SK-N-SH (cell line): ENCODE data around the gene PHYKPL. TPM values are rescaled to one million over a fixed set of nuclear protein-coding genes. Genes with fewer than 3 reads are reported as not detected.
A peak's percentile ranks its signal among the peaks of the same experiment; 100 is the strongest.

Experiments used
- CTCF ChIA-PET: fragments of 300-600, 350-600 bp; formaldehyde crosslinking; extraction: SDS; loops from one replicate; lab custom pipeline; 2021; lab: Yijun Ruan, JAX
- POLR2A ChIA-PET: fragments of 350-600 bp; sonication (Branson Sonifier 250); formaldehyde crosslinking; extraction: SDS; loops from one replicate; lab custom pipeline; 2020; ENCODE audit warnings: antibody characterized with exemption, inconsistent platforms; lab: Yijun Ruan, JAX
- DNase-seq: peaks from one replicate; pipeline ENCODE4 v3.0.0; 2012
- H2AFZ ChIP-seq: fragments of 200-600 bp; sonication (generic); 2 replicates; pipeline ENCODE4 v1.8.1; 2016; ENCODE audit warnings: antibody characterized with exemption, mild to moderate bottlenecking, low read depth
- H3F3A ChIP-seq: fragments of 200-600 bp; sonication (generic); replicated peaks from 2 replicates; pipeline ENCODE3; 2016; ENCODE audit warnings: antibody characterized with exemption, mild to moderate bottlenecking; ENCODE audit not compliant: insufficient read depth
- H3K27ac ChIP-seq, 2 experiments: fragments of 200-500 bp in 1 of 2; fragments of 200-600 bp in 1 of 2; sonication (Bioruptor generic) in 1 of 2; sonication (generic), shearing (Covaris generic) in 1 of 2; 2 replicates each; pipeline versions ENCODE4 v1.5.1 to v1.6.1; 2014 to 2016; ENCODE audit warnings: low read depth in 2 of 2, inconsistent platforms in 1 of 2, low read length in 1 of 2, mild to moderate bottlenecking in 1 of 2, mixed read lengths in 1 of 2
- H3K27me3 ChIP-seq: fragments of 200-600 bp; sonication (generic), shearing (Covaris generic); 2 replicates; pipeline ENCODE4 v1.6.1; 2016; ENCODE audit warnings: mixed run types; ENCODE audit not compliant: insufficient read depth
- H3K36me3 ChIP-seq, 2 experiments: fragments of 200-500 bp in 1 of 2; fragments of 200-600 bp in 1 of 2; sonication (Bioruptor generic) in 1 of 2; sonication (generic) in 1 of 2; replicated peaks in 1 of 2; 2 replicates each; pipeline versions ENCODE3 to v1.5.1; 2014 to 2016; ENCODE audit warnings: low read length in 1 of 2, mild to moderate bottlenecking in 1 of 2; ENCODE audit not compliant: insufficient read depth in 2 of 2, control insufficient read depth in 1 of 2
- H3K4me1 ChIP-seq, 2 experiments: fragments of 200-500 bp in 1 of 2; fragments of 200-600 bp in 1 of 2; sonication (Bioruptor generic) in 1 of 2; sonication (generic), shearing (Covaris generic) in 1 of 2; 2 replicates each; pipeline versions ENCODE4 v1.5.1 to v1.6.1; 2014 to 2016; ENCODE audit warnings: low read depth in 1 of 2, low read length in 1 of 2, mixed run types in 1 of 2; ENCODE audit not compliant: insufficient read depth in 2 of 2, control insufficient read depth in 1 of 2
- H3K4me2 ChIP-seq: fragments of 200-600 bp; sonication (generic), shearing (Covaris generic); 2 replicates; pipeline ENCODE4 v1.6.1; 2017; ENCODE audit warnings: mixed run types
- H3K4me3 ChIP-seq, 2 experiments: fragments of 200-500 bp in 1 of 2; fragments of 200-600 bp in 1 of 2; sonication (Bioruptor generic) in 1 of 2; sonication (generic), shearing (Covaris generic) in 1 of 2; 2 replicates each; pipeline versions ENCODE4 v1.5.1 to v1.8.1; 2014 to 2016; ENCODE audit warnings: low read depth in 2 of 2, inconsistent platforms in 1 of 2, low read length in 1 of 2, mild to moderate bottlenecking in 1 of 2, mixed read lengths in 1 of 2, moderate library complexity in 1 of 2
- H3K79me2 ChIP-seq: fragments of 200-600 bp; sonication (generic); 2 replicates; pipeline ENCODE4 v1.8.1; 2017; ENCODE audit warnings: mild to moderate bottlenecking; ENCODE audit not compliant: insufficient read depth
- H3K9ac ChIP-seq: fragments of 200-600 bp; sonication (generic); 2 replicates; pipeline ENCODE4 v1.6.1; 2017; ENCODE audit warnings: mixed run types
- H3K9me2 ChIP-seq: fragments of 200-600 bp; sonication (generic); 2 replicates; pipeline ENCODE4 v1.6.1; 2017; ENCODE audit warnings: mixed run types
- H3K9me3 ChIP-seq: fragments of 200-600 bp; sonication (generic); 2 replicates; pipeline ENCODE4 v1.6.1; 2017; ENCODE audit warnings: mixed run types, mild to moderate bottlenecking, moderate library complexity
- H4K20me1 ChIP-seq: fragments of 200-600 bp; sonication (generic); 2 replicates; pipeline ENCODE4 v1.6.1; 2017; ENCODE audit warnings: mild to moderate bottlenecking, mixed run types; ENCODE audit not compliant: insufficient read depth
- CHD2 ChIP-seq: fragments of 150-350 bp; IDR thresholded peaks from 2 replicates; pipeline ENCODE4 v1.6.1; 2018; ENCODE audit warnings: low read length; ENCODE audit not compliant: partially characterized antibody
- EP300 ChIP-seq, 2 experiments: IDR thresholded peaks; 2 replicates each; pipeline versions ENCODE4 v1.4.0 to v1.6.1; 2012; ENCODE audit warnings: borderline replicate concordance in 1 of 2, low read depth in 1 of 2, low read length in 1 of 2
- EZH2phosphoT487 ChIP-seq: fragments of 200-600 bp; sonication (generic); IDR thresholded peaks from 2 replicates; pipeline ENCODE4 v1.6.1; 2017; ENCODE audit warnings: low read depth, mixed run types, mild to moderate bottlenecking, antibody characterized with exemption, moderate library complexity, borderline replicate concordance
- FOXM1 ChIP-seq: IDR thresholded peaks from 2 replicates; pipeline ENCODE4 v1.4.0; 2012; ENCODE audit warnings: low read depth, mild to moderate bottlenecking
- GABPA ChIP-seq: IDR thresholded peaks from 2 replicates; pipeline ENCODE4 v1.4.0; 2012; ENCODE audit warnings: low read depth, mild to moderate bottlenecking
- GATA2 ChIP-seq: sonication (generic); formaldehyde crosslinking; IDR thresholded peaks from 2 replicates; pipeline ENCODE4 v1.5.0; 2020; ENCODE audit warnings: mild to moderate bottlenecking, missing genetic modification reagents
- MXI1 ChIP-seq: IDR thresholded peaks from 2 replicates; pipeline ENCODE4 v1.6.1; 2012; ENCODE audit warnings: mild to moderate bottlenecking, low read depth, low read length, improper control_type of control experiment
- NRF1 ChIP-seq: IDR thresholded peaks from 2 replicates; pipeline ENCODE4 v1.6.1; 2012; ENCODE audit warnings: low read depth, mild to moderate bottlenecking, low read length
- RCOR1 ChIP-seq: fragments of 150-350 bp; IDR thresholded peaks from 2 replicates; pipeline ENCODE4 v1.6.1; 2017; ENCODE audit warnings: antibody characterized with exemption, low read length
- RXRA ChIP-seq: IDR thresholded peaks from 2 replicates; pipeline ENCODE4 v1.4.0; 2012; ENCODE audit warnings: low read depth, mild to moderate bottlenecking, borderline replicate concordance
- SIN3A ChIP-seq: IDR thresholded peaks from 2 replicates; pipeline ENCODE4 v1.6.1; 2012; ENCODE audit warnings: low read depth, mild to moderate bottlenecking, low read length, moderate library complexity, borderline replicate concordance
- TEAD4 ChIP-seq: IDR thresholded peaks from 2 replicates; pipeline ENCODE4 v1.4.0; 2012; ENCODE audit warnings: mild to moderate bottlenecking, borderline replicate concordance; ENCODE audit not compliant: insufficient read depth
- YY1 ChIP-seq: IDR thresholded peaks from 2 replicates; pipeline ENCODE4 v1.4.0; 2012; ENCODE audit warnings: low read depth, mild to moderate bottlenecking
- WGBS: methylation state at CpG from one replicate; pipeline ENCODE4 v1.1.6; 2017; ENCODE audit warnings: low lambda C conversion rate; 5-methylcytosine and 5-hydroxymethylcytosine counted together
- polyA plus RNA-seq, 3 experiments: library from polyadenylated mRNA; depleted of rRNA; stranded (reverse); fragments of >200 nt; gene quantifications; 2 replicates each; pipeline ENCODE4 v1.2.3, GENCODE V29; 2012
- TF ChIP-seq, protein P1 (sequence below): IDR thresholded peaks from 2 replicates; pipeline ENCODE4 v1.6.1; 2012; ENCODE audit warnings: mild to moderate bottlenecking, low read depth, low read length, moderate library complexity
- TF ChIP-seq, protein P2 (sequence below): fragments of 150-350 bp; IDR thresholded peaks from 2 replicates; pipeline ENCODE4 v1.6.1; 2017; ENCODE audit warnings: antibody characterized with exemption, low read length, low read depth, borderline replicate concordance
- TF ChIP-seq, protein P3 (sequence below): IDR thresholded peaks from 2 replicates; pipeline ENCODE4 v1.4.0; 2012; ENCODE audit warnings: low read depth, borderline replicate concordance

PHYKPL gene
- polyA plus RNA-seq, 1 of the 3 experiments (the other 2 are of a cell fraction) = 46.8 TPM

DNA sequence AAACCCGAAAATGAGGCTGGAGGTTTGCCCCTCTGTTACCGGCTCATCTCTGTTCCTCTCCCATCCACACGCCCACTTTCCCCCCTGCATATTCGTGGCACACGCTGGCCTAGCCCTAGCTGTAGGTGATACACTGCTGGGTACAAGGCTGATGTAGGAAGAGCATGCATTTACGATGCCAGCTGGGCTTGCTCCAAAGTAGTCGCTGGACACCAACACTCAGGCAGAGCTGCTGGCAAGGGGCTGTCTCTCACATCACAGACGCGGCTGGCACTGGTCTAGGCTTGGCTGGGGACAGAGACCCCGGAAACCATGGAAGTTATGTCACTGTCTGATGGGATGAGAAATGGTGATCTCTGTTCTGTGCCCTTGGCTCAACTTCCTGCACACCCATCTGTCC is 9.8 kb upstream of the PHYKPL start:
- 59% methylated on average over 10 of the region's 10 CpGs for WGBS
- no peaks in the 10 kb centered on the region for H3K9me2 ChIP-seq
- H3F3A ChIP-seq = no peaks in the 10 kb centered on the region
- no peaks in the 10 kb centered on the region for H4K20me1 ChIP-seq
- H3K9me3 ChIP-seq = no peaks in the 10 kb centered on the region
- no peaks in the 10 kb centered on the region for H3K36me3 ChIP-seq
- no peak overlapping the region for H3K9ac ChIP-seq
- POLR2A ChIA-PET = no interaction called here
- CTCF ChIA-PET = interaction anchor here (0.9 kb wide), 1 partner anchor 348 kb away, joined by 4 read pairs; the partner anchor contains the start of gene COL23A1
- H2AFZ ChIP-seq = no peak overlapping the region
- TF ChIP-seq, protein P1, sequence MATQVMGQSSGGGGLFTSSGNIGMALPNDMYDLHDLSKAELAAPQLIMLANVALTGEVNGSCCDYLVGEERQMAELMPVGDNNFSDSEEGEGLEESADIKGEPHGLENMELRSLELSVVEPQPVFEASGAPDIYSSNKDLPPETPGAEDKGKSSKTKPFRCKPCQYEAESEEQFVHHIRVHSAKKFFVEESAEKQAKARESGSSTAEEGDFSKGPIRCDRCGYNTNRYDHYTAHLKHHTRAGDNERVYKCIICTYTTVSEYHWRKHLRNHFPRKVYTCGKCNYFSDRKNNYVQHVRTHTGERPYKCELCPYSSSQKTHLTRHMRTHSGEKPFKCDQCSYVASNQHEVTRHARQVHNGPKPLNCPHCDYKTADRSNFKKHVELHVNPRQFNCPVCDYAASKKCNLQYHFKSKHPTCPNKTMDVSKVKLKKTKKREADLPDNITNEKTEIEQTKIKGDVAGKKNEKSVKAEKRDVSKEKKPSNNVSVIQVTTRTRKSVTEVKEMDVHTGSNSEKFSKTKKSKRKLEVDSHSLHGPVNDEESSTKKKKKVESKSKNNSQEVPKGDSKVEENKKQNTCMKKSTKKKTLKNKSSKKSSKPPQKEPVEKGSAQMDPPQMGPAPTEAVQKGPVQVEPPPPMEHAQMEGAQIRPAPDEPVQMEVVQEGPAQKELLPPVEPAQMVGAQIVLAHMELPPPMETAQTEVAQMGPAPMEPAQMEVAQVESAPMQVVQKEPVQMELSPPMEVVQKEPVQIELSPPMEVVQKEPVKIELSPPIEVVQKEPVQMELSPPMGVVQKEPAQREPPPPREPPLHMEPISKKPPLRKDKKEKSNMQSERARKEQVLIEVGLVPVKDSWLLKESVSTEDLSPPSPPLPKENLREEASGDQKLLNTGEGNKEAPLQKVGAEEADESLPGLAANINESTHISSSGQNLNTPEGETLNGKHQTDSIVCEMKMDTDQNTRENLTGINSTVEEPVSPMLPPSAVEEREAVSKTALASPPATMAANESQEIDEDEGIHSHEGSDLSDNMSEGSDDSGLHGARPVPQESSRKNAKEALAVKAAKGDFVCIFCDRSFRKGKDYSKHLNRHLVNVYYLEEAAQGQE = no peak
- TF ChIP-seq SIN3A (no peak), FOXM1 (no peak), MXI1 (no peak), TEAD4 (no peak), NRF1 (no peak)
- no peaks in the 10 kb centered on the region for H3K79me2 ChIP-seq
- no peak overlapping the region for H3K4me3 ChIP-seq
- no peak overlapping the region for H3K27ac ChIP-seq
- H3K4me2 ChIP-seq = no peak overlapping the region
- no peak for DNase-seq
- H3K4me1 ChIP-seq = peaks cover 0 to 26% of the 10 kb centered on the region in 2 experiments; a peak in 1 of 4 replicates
- H3K27me3 ChIP-seq = no peaks in the 10 kb centered on the region

DNA sequence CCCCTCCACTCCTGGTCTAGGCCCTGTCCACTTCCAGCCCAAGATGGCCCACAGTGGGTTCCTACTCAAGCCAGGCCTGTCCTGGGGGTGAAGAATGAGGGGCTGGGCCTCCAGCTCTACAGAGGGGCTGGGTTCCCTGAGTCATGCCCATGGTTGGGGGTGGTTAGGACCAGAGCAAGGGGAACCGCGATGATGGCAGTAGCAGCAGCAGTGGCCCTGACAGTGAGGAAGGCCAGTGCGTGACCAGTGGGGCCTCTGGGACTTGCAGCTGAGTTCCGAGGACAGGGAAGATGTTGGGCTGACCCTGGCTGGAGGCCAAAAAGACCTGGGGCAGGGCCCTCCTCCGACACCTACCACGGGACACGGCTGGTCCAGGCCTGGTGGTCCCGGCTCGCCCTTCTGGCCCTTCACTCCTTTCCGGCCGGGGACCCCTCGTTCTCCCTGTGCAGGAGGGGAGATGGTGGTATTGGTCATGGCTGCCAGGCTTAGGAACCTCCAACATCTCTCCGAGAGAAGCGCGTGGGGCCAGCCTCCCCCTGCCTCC is 9.2 kb upstream of the PHYKPL start:
- no peaks in the 10 kb centered on the region for H3K36me3 ChIP-seq
- H3K27me3 ChIP-seq = no peaks in the 10 kb centered on the region
- H3K4me1 ChIP-seq = peaks cover 0 to 29% of the 10 kb centered on the region in 2 experiments; a peak in 1 of 4 replicates
- H3K4me2 ChIP-seq = no peak overlapping the region
- no peaks in the 10 kb centered on the region for H3K9me2 ChIP-seq
- peak; percentile 21 for DNase-seq
- H3F3A ChIP-seq = no peaks in the 10 kb centered on the region
- H3K79me2 ChIP-seq = no peaks in the 10 kb centered on the region
- H3K9me3 ChIP-seq = no peaks in the 10 kb centered on the region
- 40% methylated on average over 4 of the region's 15 CpGs for WGBS
- H3K27ac ChIP-seq = no peak overlapping the region
- no peak overlapping the region for H3K9ac ChIP-seq
- H3K4me3 ChIP-seq = no peak overlapping the region
- POLR2A ChIA-PET = interaction anchor here (1.5 kb wide), 1 partner anchor 10 kb away, joined by 3 read pairs; no protein-coding TSS in a partner anchor
- H4K20me1 ChIP-seq = no peaks in the 10 kb centered on the region
- no peak overlapping the region for H2AFZ ChIP-seq
- CTCF ChIA-PET = interaction anchor here (0.9 to 12.2 kb wide), 2 partner anchors 348 to 350 kb away, joined by 4 to 147 read pairs; partner anchors contain the start of gene COL23A1
- TF ChIP-seq GATA2 (CRISPR knock-in tag) (no peak), CHD2 (no peak), RXRA (no peak), RCOR1 (no peak), EP300 (IDR thresholded peaks at IDR 0.05; ENCODE audit: borderline replicate concordance in 1 of 2, low read depth in 1 of 2, low read length in 1 of 2) (no peak), GABPA (no peak), EZH2phosphoT487 (no peak), TEAD4 (no peak), YY1 (no peak)
- TF ChIP-seq, protein P2, sequence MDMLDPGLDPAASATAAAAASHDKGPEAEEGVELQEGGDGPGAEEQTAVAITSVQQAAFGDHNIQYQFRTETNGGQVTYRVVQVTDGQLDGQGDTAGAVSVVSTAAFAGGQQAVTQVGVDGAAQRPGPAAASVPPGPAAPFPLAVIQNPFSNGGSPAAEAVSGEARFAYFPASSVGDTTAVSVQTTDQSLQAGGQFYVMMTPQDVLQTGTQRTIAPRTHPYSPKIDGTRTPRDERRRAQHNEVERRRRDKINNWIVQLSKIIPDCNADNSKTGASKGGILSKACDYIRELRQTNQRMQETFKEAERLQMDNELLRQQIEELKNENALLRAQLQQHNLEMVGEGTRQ = no peak
- TF ChIP-seq, protein P1 = no peak
- TF ChIP-seq, protein P3, sequence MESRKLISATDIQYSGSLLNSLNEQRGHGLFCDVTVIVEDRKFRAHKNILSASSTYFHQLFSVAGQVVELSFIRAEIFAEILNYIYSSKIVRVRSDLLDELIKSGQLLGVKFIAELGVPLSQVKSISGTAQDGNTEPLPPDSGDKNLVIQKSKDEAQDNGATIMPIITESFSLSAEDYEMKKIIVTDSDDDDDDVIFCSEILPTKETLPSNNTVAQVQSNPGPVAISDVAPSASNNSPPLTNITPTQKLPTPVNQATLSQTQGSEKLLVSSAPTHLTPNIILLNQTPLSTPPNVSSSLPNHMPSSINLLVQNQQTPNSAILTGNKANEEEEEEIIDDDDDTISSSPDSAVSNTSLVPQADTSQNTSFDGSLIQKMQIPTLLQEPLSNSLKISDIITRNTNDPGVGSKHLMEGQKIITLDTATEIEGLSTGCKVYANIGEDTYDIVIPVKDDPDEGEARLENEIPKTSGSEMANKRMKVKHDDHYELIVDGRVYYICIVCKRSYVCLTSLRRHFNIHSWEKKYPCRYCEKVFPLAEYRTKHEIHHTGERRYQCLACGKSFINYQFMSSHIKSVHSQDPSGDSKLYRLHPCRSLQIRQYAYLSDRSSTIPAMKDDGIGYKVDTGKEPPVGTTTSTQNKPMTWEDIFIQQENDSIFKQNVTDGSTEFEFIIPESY = no peak
